Mesendoderm (in vitro differentiated cells): Measurements from ENCODE around the gene ZDHHC5.
A peak's percentile ranks its signal among the peaks of the same experiment; 100 is the strongest.

Experiments
- DNase-seq: peaks from one replicate; pipeline ENCODE4 v3.0.0; 2013
- H2AK5ac ChIP-seq: 2 replicates; pipeline ENCODE4 v1.6.1; 2013; ENCODE audit warnings: low read length, inconsistent platforms
- H2BK120ac ChIP-seq: 2 replicates; pipeline ENCODE4 v1.6.1; 2013; ENCODE audit warnings: low read depth, mild to moderate bottlenecking, low read length, moderate library complexity, mixed read lengths
- H2BK15ac ChIP-seq: replicated peaks from 2 replicates; pipeline ENCODE4 v1.6.1; 2013; ENCODE audit warnings: low read depth, mild to moderate bottlenecking, moderate library complexity
- H2BK5ac ChIP-seq: 2 replicates; pipeline ENCODE4 v1.6.1; 2013; ENCODE audit warnings: low read length, inconsistent platforms
- H3K18ac ChIP-seq: 2 replicates; pipeline ENCODE4 v1.6.1; 2013; ENCODE audit warnings: mild to moderate bottlenecking, low read length, mixed read lengths
- H3K23ac ChIP-seq: one replicate; pipeline ENCODE4 v1.6.1; 2013; ENCODE audit warnings: low read length
- H3K27ac ChIP-seq: 2 replicates; pipeline ENCODE4 v1.5.1; 2013; ENCODE audit warnings: low read depth, mild to moderate bottlenecking, inconsistent platforms, low read length, moderate library complexity
- H3K27me3 ChIP-seq: 2 replicates; pipeline ENCODE4 v1.6.1; 2013; ENCODE audit warnings: low read length, control low read depth, mild to moderate bottlenecking, inconsistent platforms; ENCODE audit not compliant: insufficient read depth, poor library complexity
- H3K36me3 ChIP-seq: 2 replicates; pipeline ENCODE4 v1.6.1; 2013; ENCODE audit warnings: low read length, inconsistent platforms; ENCODE audit not compliant: control insufficient read depth, insufficient read depth
- H3K4ac ChIP-seq: one replicate; pipeline ENCODE4 v1.6.1; 2013; ENCODE audit warnings: low read depth, mild to moderate bottlenecking, low read length, moderate library complexity
- H3K4me1 ChIP-seq: 2 replicates; pipeline ENCODE4 v1.6.1; 2013; ENCODE audit warnings: low read depth, low read length, inconsistent platforms; ENCODE audit not compliant: control insufficient read depth
- H3K4me2 ChIP-seq: 2 replicates; pipeline ENCODE4 v1.6.1; 2013; ENCODE audit warnings: low read length
- H3K4me3 ChIP-seq: 2 replicates; pipeline ENCODE4 v1.5.1; 2013; ENCODE audit warnings: mild to moderate bottlenecking, low read length
- H3K56ac ChIP-seq: one replicate; pipeline ENCODE4 v1.6.1; 2013; ENCODE audit warnings: low read length
- H3K79me1 ChIP-seq: 2 replicates; pipeline ENCODE4 v1.6.1; 2013; ENCODE audit warnings: low read length, inconsistent platforms
- H3K79me2 ChIP-seq: 2 replicates; pipeline ENCODE4 v1.6.1; 2013; ENCODE audit warnings: mild to moderate bottlenecking, low read length; ENCODE audit not compliant: control insufficient read depth, insufficient read depth
- H3K9ac ChIP-seq: 2 replicates; pipeline ENCODE4 v1.6.1; 2013; ENCODE audit warnings: low read length, inconsistent platforms
- H4K5ac ChIP-seq: one replicate; pipeline ENCODE4 v1.6.1; 2013; ENCODE audit warnings: low read length
- H4K8ac ChIP-seq: one replicate; pipeline ENCODE4 v1.6.1; 2013; ENCODE audit warnings: low read depth, mild to moderate bottlenecking, control low read depth, low read length, moderate library complexity
- WGBS: extraction: QIAGEN DNeasy Blood & Tissue Kit; methylation state at CpG from one replicate; pipeline ENCODE4 v1.1.7; 2013; ENCODE audit warnings: low lambda C conversion rate, missing lambda C conversion rate; ENCODE audit not compliant: insufficient coverage; ENCODE audit errors: extremely low coverage; 5-methylcytosine and 5-hydroxymethylcytosine counted together

ZDHHC5 gene

DNA sequence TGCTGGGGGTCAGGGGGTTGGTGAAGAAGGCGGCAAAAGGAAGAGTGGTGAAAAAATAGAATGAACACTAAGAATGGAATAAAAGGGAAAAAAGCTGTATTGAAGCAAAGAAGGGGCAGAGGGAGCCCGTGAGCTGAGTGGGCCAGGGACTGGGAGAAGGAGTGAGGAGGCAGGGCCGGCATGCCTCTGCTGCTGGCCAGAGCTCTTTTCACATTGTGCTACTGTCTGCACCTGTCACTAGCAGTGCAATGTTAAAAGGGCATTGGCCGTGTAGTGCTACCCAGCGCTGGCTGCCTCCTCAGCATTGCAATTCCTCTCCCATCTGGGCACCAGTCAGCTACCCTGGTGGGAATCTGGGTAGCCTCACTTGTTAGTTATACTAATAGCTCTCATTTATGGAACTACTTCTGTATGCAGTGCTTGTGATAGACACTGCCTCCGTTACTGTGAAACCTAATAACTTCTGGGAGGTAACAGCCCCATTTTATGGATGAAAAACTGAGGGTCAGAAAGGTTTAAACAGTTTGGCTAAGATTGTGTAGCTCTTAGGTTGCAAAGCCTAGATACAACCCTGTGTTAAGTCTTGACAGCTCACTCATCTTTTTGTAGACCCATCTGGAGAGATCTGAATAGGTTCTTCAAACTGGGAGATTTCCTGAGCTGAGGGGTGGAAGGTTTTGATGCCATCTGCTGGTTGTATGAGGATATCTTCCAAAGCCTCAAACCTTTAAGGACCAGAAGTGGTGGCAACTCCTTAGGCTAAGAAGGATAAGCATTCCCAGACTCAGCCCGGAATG is 26.7 kb upstream of the ZDHHC5 start:
- H3K27ac ChIP-seq = peak overlapping the region; percentile 99

DNA sequence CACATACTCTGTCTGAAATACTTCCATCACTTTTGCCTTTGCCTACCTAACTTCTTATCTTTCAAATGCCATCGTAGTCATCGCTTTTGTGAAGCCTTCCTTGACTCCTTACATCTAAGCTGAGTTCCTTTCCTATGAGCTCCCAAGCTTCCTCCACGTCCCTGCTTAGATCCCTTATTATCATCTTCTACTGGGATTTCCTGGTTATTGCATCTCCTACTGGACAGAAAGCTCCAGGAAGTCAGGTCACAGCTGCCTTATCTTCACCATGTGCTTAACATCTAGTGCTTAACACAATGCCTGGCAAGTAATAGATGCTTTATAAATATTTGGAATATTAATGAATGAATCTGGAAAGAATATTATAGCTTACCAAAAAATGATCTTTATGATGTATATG is 24.1 kb upstream of the ZDHHC5 start:
- WGBS = no CpG with 5 or more reads among the region's 3 CpGs
- peak; percentile 53 for DNase-seq

More for the DNA sequence above, 26.7 kb upstream of the ZDHHC5 start:
- H3K79me2 ChIP-seq = peaks cover 34% of the 10 kb centered on the region
- H3K56ac ChIP-seq = peak overlapping the region; percentile 98
- H3K36me3 ChIP-seq = peaks cover 2% of the 10 kb centered on the region
- H3K18ac ChIP-seq = no peak overlapping the region
- H4K5ac ChIP-seq = no peak overlapping the region
- H3K4me3 ChIP-seq = no peak overlapping the region
- H2BK5ac ChIP-seq = no peak overlapping the region
- H3K23ac ChIP-seq = peak overlapping the region; percentile 2
- no peak overlapping the region for H2BK15ac ChIP-seq
- peak overlapping the region; percentile 88 for H3K4me2 ChIP-seq
- peaks cover 16% of the 10 kb centered on the region for H3K79me1 ChIP-seq
- peak; percentile 79 for DNase-seq
- H3K4ac ChIP-seq = no peak overlapping the region
- peak overlapping the region; percentile 95 for H3K9ac ChIP-seq
- no peak overlapping the region for H2AK5ac ChIP-seq
- WGBS = no CpG with 5 or more reads among the region's 7 CpGs
- peaks cover 25% of the 10 kb centered on the region for H3K4me1 ChIP-seq
- no peak overlapping the region for H4K8ac ChIP-seq
- H3K27me3 ChIP-seq = no peaks in the 10 kb centered on the region
- H2BK120ac ChIP-seq = no peak overlapping the region

DNA sequence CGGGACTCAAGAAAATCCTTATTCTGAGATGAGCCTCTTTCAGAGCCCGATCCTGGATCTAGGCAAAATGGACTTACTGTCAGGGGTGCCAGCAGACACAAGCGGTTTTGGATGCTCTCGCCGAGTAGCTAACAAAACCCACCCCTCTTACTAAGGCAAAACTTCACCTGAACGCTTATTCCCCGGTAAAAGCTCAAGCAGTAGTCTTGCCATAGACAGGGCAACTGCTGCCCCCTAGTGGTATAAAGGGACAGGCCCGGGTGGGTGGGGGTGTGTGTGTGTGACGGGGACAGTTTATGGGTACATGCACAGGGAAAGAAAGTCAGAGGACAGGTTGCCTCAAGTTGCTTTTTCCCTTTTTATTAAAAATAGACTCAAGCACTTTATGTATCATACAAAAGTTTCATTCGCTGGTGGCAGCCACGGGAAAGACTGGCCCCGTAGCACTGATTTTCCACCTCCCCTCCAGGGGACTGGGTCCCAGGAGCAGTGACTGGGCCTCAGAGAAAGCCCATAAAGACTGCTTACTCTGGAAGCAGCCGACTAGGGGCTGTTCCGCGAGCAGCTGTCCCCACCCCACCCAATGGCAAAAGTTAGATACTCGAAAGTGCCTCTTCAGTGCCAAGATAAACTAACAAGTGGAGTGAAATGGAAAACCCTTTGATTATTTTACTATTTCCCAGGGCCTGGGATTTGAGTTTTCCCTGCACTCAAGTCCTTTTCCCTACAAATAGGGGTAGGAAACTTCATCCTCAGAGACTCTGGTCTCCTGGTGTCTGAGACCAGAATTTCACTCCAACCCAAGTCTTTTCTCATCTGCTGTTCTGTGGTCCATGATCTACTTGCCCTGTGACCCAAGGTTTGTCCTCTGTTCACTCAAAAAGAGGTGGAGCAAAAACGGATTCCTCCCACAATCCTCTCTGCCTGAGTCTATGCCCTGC is 22.9 kb upstream of the ZDHHC5 start:
- Histone ChIP-seq H3K4ac (no peak overlapping the region), H3K23ac (no peak overlapping the region), H3K18ac (no peak overlapping the region), H3K36me3 (peaks cover 2% of the 10 kb centered on the region), H3K4me3 (no peak overlapping the region), H2BK120ac (no peak overlapping the region), H4K5ac (no peak overlapping the region), H3K56ac (no peak overlapping the region), H3K4me1 (peaks cover 31% of the 10 kb centered on the region), H3K4me2 (no peak overlapping the region), H2BK15ac (no peak overlapping the region), H3K79me2 (peaks cover 22% of the 10 kb centered on the region), H2AK5ac (no peak overlapping the region), H2BK5ac (no peak overlapping the region), H4K8ac (no peak overlapping the region), H3K79me1 (peaks cover 13% of the 10 kb centered on the region), H3K27ac (no peak overlapping the region), H3K27me3 (no peaks in the 10 kb centered on the region), H3K9ac (peak overlapping the region; percentile 37)
- WGBS = no CpG with 5 or more reads among the region's 17 CpGs
- peak; percentile 92 for DNase-seq

More for the DNA sequence above, 24.1 kb upstream of the ZDHHC5 start:
- Histone ChIP-seq H2BK15ac (no peak overlapping the region), H3K79me2 (peaks cover 29% of the 10 kb centered on the region), H3K9ac (no peak overlapping the region), H3K4me2 (no peak overlapping the region), H3K4ac (no peak overlapping the region), H3K4me3 (no peak overlapping the region), H3K79me1 (peaks cover 16% of the 10 kb centered on the region), H2BK5ac (no peak overlapping the region), H4K8ac (no peak overlapping the region), H3K27ac (no peak overlapping the region), H3K36me3 (peaks cover 2% of the 10 kb centered on the region), H3K4me1 (peaks cover 30% of the 10 kb centered on the region), H3K23ac (no peak overlapping the region), H2BK120ac (no peak overlapping the region), H2AK5ac (no peak overlapping the region), H3K27me3 (no peaks in the 10 kb centered on the region), H4K5ac (no peak overlapping the region), H3K56ac (no peak overlapping the region), H3K18ac (no peak overlapping the region)

- no peak overlapping the region for H3K4ac ChIP-seq
- no peak overlapping the region for H3K27ac ChIP-seq
- DNase-seq = peak; percentile 16
- H3K36me3 ChIP-seq = peaks cover 2% of the 10 kb centered on the region
- no peak overlapping the region for H3K23ac ChIP-seq
- no peak overlapping the region for H3K18ac ChIP-seq
- peak overlapping the region; percentile 3 for H3K56ac ChIP-seq
- no CpG with 5 or more reads among the region's 5 CpGs for WGBS
- H3K4me2 ChIP-seq = no peak overlapping the region
- no peak overlapping the region for H3K4me3 ChIP-seq
- H2AK5ac ChIP-seq = no peak overlapping the region
- no peak overlapping the region for H2BK15ac ChIP-seq
- H2BK5ac ChIP-seq = no peak overlapping the region
- H3K9ac ChIP-seq = peak overlapping the region; percentile 21
- H3K27me3 ChIP-seq = no peaks in the 10 kb centered on the region
- H3K4me1 ChIP-seq = peaks cover 33% of the 10 kb centered on the region
- H4K8ac ChIP-seq = no peak overlapping the region
- no peak overlapping the region for H2BK120ac ChIP-seq
- peaks cover 15% of the 10 kb centered on the region for H3K79me2 ChIP-seq
- peaks cover 13% of the 10 kb centered on the region for H3K79me1 ChIP-seq
- no peak overlapping the region for H4K5ac ChIP-seq
Measured at GRCh38 chr11:57645689-57646085, 22.2 kb upstream of the ZDHHC5 start.

GRCh38 chr11:57646194-57646798 is 21.6 kb upstream of the ZDHHC5 start:
- peaks cover 9% of the 10 kb centered on the region for H3K79me2 ChIP-seq
- H3K27ac ChIP-seq = no peak overlapping the region
- no peak overlapping the region for H3K4me2 ChIP-seq
- H4K8ac ChIP-seq = no peak overlapping the region
- H3K36me3 ChIP-seq = peaks cover 2% of the 10 kb centered on the region
- H3K4ac ChIP-seq = no peak overlapping the region
- H3K27me3 ChIP-seq = no peaks in the 10 kb centered on the region
- H3K4me1 ChIP-seq = peaks cover 28% of the 10 kb centered on the region
- H3K56ac ChIP-seq = no peak overlapping the region
- no peak overlapping the region for H2AK5ac ChIP-seq
- H2BK15ac ChIP-seq = no peak overlapping the region
- no peak overlapping the region for H3K4me3 ChIP-seq
- H3K9ac ChIP-seq = peak overlapping the region; percentile 3
- no peak overlapping the region for H3K23ac ChIP-seq
- no peak overlapping the region for H4K5ac ChIP-seq
- H3K79me1 ChIP-seq = peaks cover 10% of the 10 kb centered on the region
- no peak overlapping the region for H3K18ac ChIP-seq
- DNase-seq = no peak
- H2BK120ac ChIP-seq = no peak overlapping the region
- no CpG with 5 or more reads among the region's 10 CpGs for WGBS
- H2BK5ac ChIP-seq = no peak overlapping the region
